ENCODE measurements around the gene ANP32E.

DNA sequence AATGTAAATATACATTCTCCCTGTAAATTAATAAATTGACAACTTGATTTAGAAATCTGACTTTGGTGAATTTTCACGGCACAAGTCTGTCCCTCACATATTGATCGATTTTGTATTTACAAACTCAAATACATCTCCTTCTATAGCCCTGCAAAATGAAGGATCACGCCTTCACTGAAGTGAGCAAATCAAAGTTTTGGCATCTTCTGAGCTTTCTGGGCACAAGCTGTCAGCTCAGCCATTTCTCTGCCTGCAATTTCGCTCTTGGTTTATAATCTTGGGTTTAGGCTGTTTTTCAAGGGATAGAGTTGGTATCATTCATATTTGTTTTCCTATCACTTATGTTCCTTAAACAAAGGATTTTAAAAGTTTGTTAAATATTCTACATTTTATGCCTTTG lies 25.8 kb downstream of the ANP32E start:
- TF ChIP-seq, protein P1, sequence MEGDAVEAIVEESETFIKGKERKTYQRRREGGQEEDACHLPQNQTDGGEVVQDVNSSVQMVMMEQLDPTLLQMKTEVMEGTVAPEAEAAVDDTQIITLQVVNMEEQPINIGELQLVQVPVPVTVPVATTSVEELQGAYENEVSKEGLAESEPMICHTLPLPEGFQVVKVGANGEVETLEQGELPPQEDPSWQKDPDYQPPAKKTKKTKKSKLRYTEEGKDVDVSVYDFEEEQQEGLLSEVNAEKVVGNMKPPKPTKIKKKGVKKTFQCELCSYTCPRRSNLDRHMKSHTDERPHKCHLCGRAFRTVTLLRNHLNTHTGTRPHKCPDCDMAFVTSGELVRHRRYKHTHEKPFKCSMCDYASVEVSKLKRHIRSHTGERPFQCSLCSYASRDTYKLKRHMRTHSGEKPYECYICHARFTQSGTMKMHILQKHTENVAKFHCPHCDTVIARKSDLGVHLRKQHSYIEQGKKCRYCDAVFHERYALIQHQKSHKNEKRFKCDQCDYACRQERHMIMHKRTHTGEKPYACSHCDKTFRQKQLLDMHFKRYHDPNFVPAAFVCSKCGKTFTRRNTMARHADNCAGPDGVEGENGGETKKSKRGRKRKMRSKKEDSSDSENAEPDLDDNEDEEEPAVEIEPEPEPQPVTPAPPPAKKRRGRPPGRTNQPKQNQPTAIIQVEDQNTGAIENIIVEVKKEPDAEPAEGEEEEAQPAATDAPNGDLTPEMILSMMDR (IDR thresholded peaks at IDR 0.05), result no peak
- no peak for TF ChIP-seq POLR2A (IDR thresholded peaks at IDR 0.05)

Measured in lower leg skin (tissue), 3 donors.